ENCODE results near the gene ASPN. TPM values are rescaled to one million over a fixed set of nuclear protein-coding genes. Genes with fewer than 3 reads are reported as not detected.

Gene ASPN
- total RNA-seq, 1 donor from 2014 or later, result not detected

DNA sequence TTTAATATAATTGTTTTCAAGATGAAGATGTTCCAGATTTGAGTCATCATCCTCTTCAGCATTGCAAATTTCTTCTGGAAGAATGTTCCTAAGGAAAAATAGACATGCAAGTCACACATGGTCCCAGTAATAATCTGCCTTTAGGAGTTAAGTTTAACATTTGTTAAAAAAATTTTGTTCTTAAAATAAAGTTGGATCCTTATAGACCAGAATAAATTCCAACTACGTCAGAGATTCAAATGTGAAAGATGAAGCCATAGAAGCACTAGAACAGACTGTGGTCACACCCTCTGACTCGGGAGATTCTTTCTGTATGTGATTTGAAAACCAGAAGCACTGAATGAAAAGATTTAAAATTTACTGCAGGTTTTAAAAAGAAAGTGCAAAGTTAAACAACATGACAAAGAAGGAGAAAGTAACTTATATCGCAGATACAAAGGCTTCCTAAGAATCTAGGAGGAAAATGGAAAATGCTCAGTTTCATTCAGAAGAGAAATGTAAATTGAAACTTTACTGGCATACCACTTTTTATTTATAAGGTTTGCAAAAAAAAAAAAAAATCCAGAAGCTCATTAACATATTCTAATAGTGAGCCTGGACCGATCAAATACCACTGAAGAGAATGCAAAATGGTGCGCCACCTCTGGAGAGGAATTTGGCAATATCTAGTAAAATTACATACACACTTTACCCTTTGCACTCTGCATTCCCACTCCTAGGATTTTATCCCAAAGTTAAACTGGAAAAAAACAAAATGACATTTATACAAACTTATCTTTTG, 14.3 kb upstream of the ASPN start:
- DNase-seq (ENCODE audit: low read depth), result no peak
- no peak for TF ChIP-seq CTCF (conservative IDR thresholded peaks at IDR 0.05; ENCODE audit: low read depth, low read length)
- H3K4me3 ChIP-seq (ENCODE audit: low read depth, low read length), result no peak overlapping the region

GRCh38 chr9:92494856-92495255, 12.6 kb upstream of the ASPN start:
- no peak for DNase-seq (ENCODE audit: low read depth)
- no peak overlapping the region for H3K4me3 ChIP-seq (ENCODE audit: low read depth, low read length)
- no peak for TF ChIP-seq CTCF (conservative IDR thresholded peaks at IDR 0.05; ENCODE audit: low read depth, low read length)

- DNase-seq (ENCODE audit: low read depth), result no peak
- no peak overlapping the region for H3K4me3 ChIP-seq (ENCODE audit: low read depth, low read length)
- TF ChIP-seq CTCF (conservative IDR thresholded peaks at IDR 0.05; ENCODE audit: low read depth, low read length), result no peak
Measured at GRCh38 chr9:92493749-92494387, 11.6 kb upstream of the ASPN start.

GRCh38 chr9:92492781-92493401, 10.6 kb upstream of the ASPN start:
- DNase-seq (ENCODE audit: low read depth), result no peak
- no peak overlapping the region for H3K4me3 ChIP-seq (ENCODE audit: low read depth, low read length)
- TF ChIP-seq CTCF (conservative IDR thresholded peaks at IDR 0.05; ENCODE audit: low read depth, low read length), result no peak

DNA sequence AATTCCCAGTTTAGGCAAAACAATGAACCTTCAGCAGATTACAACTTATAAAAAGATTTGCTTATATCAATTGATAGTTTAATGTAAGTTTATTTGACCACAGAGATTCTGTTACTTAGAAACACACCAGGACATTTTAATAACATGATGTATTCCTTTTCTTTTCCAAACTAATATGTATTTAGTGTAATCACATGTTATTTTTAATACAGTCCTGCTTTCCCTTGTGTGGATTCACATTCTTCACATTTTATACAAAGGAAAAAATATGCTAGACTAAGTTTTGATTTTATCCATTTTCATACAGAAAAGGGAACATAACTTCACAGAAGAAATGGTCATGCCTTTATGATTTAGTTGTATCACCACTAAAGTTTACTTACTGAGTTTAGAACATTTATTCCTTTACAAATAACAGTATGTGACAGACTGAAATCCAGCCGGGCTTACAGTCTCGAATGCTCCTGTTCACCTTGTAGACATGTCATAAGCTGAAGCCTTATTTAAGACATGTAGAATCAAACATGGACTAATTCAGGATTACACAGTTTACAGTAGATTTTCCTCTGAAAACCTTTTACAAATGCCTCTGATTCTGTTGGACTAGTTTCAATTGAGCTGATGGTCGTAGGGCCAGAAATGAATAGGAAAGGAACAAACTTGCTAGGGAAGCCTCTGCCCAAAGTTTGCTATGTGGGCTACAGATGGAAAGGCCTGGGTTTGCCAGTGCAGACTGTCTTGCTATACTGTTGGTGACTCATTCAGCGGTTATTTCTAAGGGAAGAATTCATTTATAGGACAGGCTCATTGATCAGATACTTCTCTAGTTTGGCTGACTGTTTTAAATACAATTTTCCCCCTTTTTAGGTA, 6.6 kb upstream of the ASPN start:
- no peak for DNase-seq (ENCODE audit: low read depth)
- no peak overlapping the region for H3K4me3 ChIP-seq (ENCODE audit: low read depth, low read length)
- no peak for TF ChIP-seq CTCF (conservative IDR thresholded peaks at IDR 0.05; ENCODE audit: low read depth, low read length)

DNA sequence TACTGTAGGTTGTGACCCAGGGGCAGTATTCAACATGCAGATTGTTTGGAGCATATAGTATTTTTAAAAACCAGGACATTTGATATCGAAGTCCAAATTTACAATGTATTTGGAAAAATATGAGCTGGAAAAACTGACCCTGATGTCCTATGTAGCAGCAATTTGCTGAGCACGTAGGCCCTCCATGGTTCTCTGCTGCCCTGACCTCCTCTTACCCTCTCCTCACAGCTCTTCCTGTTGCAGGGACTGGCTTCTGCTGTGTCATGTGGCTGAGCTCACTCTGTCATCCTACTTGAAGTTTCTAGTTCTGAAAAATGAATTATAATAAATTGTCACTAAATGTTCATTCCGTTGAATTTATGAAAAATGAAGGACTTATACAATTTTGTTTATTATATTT, 4.1 kb upstream of the ASPN start:
- no peak for TF ChIP-seq CTCF (conservative IDR thresholded peaks at IDR 0.05; ENCODE audit: low read depth, low read length)
- H3K4me3 ChIP-seq (ENCODE audit: low read depth, low read length), result no peak overlapping the region
- no peak for DNase-seq (ENCODE audit: low read depth)

Measured in epithelial cell of proximal tubule (primary cell).